OCI-LY3 (cell line): Measurements from ENCODE around the gene GNB1.

Experiments used
- CTCF ChIP-seq: fragments of 200-600, 300-600 bp; sonication (generic); IDR thresholded peaks from 2 replicates; pipeline ENCODE4 v1.5.1; 2014; ENCODE audit warnings: antibody characterized with exemption, low read length, low read depth
- EZH2phosphoT487 ChIP-seq: fragments of 200-600 bp; shearing (Covaris generic); IDR thresholded peaks from 2 replicates; pipeline ENCODE4 v1.6.1; 2018; ENCODE audit warnings: antibody characterized with exemption, mixed run types, low read depth

GRCh38 chr1:1892079-1892762 lies 1.3 kb upstream of the GNB1 start:
- no peak for TF ChIP-seq CTCF
- TF ChIP-seq EZH2phosphoT487, result no peak
